GM10248 (cell line): ENCODE measurements around the gene FBXO38.

ENCODE experiments used
- CTCF ChIA-PET: fragments of 300-600 bp; sonication (Branson Sonifier 250); formaldehyde crosslinking; extraction: SDS; loops from one replicate; lab custom pipeline; 2021; ENCODE audit warnings: antibody characterized with exemption; lab: Yijun Ruan, JAX
- POLR2A ChIA-PET: fragments of 350-650 bp; sonication (Branson Sonifier 250); formaldehyde crosslinking; extraction: SDS; loops from one replicate; lab custom pipeline; 2020; ENCODE audit warnings: antibody characterized with exemption; lab: Yijun Ruan, JAX
- DNase-seq: peaks from one replicate; pipeline ENCODE4 v3.0.0; 2012; ENCODE audit errors: extremely low spot score
- TF ChIP-seq, protein P1 (sequence below): IDR thresholded peaks from 2 replicates; pipeline ENCODE4 v1.5.1; 2012; ENCODE audit warnings: mild to moderate bottlenecking, low read depth; ENCODE audit errors: extremely low read depth, missing control alignments, control extremely low read depth

FBXO38 gene

DNA sequence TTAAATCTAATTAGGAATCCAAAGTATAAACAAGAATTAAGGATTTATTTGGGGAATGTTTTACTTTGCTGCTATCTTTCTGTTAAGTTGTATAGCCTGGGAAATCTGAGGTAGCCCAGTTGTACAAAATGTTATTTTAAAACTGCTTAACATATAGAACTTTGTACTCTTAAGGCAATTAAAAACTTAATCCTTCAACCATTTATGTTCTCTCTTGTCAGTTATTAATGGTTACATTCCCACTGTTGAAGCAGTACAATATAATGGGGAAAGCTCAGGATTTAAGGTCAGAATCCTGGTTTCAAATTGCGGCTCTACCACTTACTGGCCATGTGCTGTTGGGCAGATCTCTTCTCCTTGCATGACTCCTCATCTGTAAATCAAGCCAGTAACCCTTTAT is 32.7 kb downstream of the FBXO38 start:
- no peak for DNase-seq
- POLR2A ChIA-PET, result no interaction called here
- CTCF ChIA-PET, result interaction anchor here (1.2 to 1.4 kb wide), 2 partner anchors 42 to 314 kb away, joined by 3 read pairs; no protein-coding TSS in a partner anchor
- TF ChIP-seq, protein P1, sequence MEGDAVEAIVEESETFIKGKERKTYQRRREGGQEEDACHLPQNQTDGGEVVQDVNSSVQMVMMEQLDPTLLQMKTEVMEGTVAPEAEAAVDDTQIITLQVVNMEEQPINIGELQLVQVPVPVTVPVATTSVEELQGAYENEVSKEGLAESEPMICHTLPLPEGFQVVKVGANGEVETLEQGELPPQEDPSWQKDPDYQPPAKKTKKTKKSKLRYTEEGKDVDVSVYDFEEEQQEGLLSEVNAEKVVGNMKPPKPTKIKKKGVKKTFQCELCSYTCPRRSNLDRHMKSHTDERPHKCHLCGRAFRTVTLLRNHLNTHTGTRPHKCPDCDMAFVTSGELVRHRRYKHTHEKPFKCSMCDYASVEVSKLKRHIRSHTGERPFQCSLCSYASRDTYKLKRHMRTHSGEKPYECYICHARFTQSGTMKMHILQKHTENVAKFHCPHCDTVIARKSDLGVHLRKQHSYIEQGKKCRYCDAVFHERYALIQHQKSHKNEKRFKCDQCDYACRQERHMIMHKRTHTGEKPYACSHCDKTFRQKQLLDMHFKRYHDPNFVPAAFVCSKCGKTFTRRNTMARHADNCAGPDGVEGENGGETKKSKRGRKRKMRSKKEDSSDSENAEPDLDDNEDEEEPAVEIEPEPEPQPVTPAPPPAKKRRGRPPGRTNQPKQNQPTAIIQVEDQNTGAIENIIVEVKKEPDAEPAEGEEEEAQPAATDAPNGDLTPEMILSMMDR, result no peak

DNA sequence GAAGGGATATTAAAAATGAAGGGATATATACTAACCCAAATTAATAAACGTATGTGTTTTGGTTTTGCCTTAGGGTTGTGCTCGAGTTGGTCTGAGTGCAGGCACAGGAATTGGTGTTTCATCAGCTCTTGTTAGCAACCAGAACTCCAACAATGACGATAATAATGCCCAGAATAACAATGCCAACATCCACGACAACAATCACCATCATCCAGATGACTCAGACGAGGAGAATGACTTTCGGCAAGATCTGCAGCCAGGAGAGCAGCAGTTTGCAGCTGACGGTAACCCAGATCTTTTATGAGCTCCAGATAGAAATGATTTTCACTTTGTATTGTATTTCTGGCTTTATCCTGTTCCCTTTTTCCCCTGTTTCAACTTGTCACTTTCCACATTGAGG is 33.2 kb downstream of the FBXO38 start:
- TF ChIP-seq, protein P1, result no peak
- DNase-seq, result no peak
- ChIA-PET CTCF (interaction anchor here (1.2 to 1.4 kb wide), 2 partner anchors 42 to 314 kb away, joined by 3 read pairs; no protein-coding TSS in a partner anchor), POLR2A (no interaction called here)

DNA sequence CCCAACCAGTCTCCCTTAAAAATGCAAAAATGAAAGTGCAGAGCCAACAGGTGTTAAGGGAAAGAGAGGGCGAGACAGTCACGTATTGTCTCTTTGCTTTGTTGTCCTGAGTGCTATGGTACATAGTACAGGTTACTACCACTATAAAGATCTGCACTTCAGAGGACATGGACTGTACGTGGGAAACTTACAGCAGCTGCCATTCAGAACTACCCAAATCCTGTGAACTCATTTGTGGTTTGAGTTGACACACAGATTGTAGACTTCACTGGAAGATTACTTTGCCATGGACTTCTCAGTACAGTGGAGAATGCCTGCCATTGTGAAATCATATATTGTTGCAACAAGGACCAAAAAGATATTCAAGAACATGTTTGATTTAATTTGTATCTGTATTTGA is 34.8 kb downstream of the FBXO38 start:
- ChIA-PET POLR2A (no interaction called here), CTCF (interaction anchor here (1.0 kb wide), 1 partner anchor 9 kb away, joined by 3 read pairs; no protein-coding TSS in a partner anchor)
- no peak for DNase-seq
- TF ChIP-seq, protein P1, result no peak

DNA sequence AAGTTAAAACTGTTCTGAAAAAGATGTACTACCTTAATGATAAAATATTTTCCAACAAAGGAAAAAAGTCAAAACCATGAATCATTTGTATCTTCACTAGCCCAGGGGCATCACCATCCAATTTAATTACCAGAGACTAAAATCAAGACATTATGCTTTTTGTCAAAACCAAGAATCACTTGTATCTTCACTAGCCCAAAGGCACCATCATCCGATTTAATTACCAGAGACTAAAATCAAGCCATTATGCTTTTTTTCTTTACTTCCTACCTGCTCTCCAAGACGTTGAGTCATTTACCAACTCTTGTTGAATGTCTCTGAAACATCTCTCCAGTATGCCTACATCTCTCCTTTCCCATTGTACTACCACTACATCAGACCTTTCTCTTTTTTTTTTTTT is 37.9 kb downstream of the FBXO38 start:
- TF ChIP-seq, protein P1, result no peak
- DNase-seq, result no peak
- ChIA-PET POLR2A (interaction anchor here (0.6 kb wide), 1 partner anchor 10 kb away, joined by 3 read pairs; no protein-coding TSS in a partner anchor), CTCF (interaction anchor here (1.0 to 2.7 kb wide), 6 partner anchors 9 to 20 kb away, joined by 4 to 9 read pairs (median 6); no protein-coding TSS in a partner anchor)

DNA sequence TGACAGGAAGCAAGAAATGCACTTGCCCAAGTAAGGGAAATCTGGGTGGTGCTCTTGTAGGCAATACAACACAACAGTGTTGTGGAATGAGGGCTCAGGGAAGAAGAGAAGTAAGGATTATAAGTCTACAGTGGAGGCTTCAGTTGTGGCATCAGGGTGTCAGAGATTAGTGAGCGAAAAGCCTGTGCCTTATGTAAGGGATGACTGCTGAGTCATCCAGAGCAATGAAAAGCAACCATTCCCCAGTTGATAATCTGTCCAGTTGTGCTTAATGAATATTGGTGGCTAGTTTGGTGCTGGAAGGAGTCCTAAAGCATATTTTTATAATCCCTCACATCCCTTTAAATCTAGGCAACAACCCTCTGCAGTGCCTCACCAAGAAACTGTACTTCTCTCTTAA is 42.0 kb downstream of the FBXO38 start:
- no peak for DNase-seq
- TF ChIP-seq, protein P1, result no peak
- CTCF ChIA-PET, result no interaction called here
- POLR2A ChIA-PET, result no interaction called here

DNA sequence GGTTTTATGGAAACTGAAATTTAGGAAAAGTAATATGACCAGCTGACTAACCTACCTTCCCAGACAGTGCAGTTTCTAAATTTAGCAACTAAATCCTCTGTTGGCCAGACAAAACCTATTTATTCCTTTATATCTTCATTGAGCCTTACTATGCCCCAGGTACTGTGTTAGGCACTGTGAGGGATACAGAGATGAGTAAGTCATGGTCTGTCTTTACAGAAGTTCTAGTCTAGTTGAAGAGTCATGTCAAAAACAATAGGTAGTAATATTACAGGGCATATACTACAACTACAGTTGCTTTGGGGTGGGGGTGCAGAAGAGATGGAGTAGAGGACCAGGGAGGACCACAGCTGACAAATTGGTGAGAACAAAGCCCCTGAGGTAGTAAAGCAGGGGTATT is 42.8 kb downstream of the FBXO38 start:
- CTCF ChIA-PET, result interaction anchor here (0.9 to 1.2 kb wide), 3 partner anchors 15 to 18 kb away, joined by 3 to 5 read pairs (median 3); no protein-coding TSS in a partner anchor

More for the DNA sequence above, 42.8 kb downstream of the FBXO38 start:
- no peak for DNase-seq
- POLR2A ChIA-PET, result no interaction called here
- TF ChIP-seq, protein P1, result no peak
